Measurements from ENCODE around the gene MTOR.
"Not testable (repeated sequence)": the region's sequence is repeated elsewhere in the genome, so short reads cannot be mapped to it uniquely, and the experiment has no call there.

The MTOR gene

GRCh38 chr1:11144570-11145256, 117.6 kb downstream of the MTOR start:
- no peak for DNase-seq

DNA sequence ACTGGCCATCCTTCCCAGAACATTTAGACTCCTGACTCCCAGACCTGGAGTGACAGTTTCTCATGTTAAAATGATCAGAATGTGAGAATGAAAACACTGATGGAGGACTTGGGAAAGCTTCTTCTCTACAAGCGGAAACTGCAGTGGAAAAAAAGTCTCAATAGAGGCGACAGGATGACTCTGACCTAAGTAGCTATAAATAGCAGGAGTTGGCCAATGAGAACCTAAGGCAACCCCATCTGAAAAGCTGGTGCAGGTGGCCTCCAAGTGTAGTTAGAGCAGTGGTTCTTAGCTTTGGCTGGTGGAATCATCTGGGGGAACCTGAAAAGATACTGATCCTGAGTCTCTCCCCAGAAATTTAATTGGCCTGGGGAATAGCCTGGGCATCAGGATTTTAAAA, 118.4 kb downstream of the MTOR start:
- no peak for DNase-seq

DNA sequence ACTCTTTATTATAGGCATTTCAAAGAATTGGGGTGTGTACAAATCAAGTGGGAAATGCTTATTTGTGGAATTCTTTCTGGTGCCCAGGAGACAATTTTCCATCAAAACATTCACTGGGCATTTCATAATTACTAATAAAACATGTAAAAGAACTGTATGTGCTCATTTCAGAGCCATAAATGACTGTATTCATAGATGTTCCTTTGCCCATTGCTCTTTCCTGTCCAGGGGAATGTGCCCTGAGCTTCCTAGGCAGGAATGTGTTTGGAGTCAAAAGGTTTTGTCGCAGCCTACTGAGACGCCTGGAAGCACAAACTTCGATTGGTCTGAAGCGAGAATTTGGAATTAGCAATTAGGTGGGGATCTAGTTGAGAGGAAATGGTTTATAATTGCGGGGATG, 119.0 kb downstream of the MTOR start:
- DNase-seq: no peak

GRCh38 chr1:11142618-11143391, 119.5 kb downstream of the MTOR start:
- DNase-seq: no peak

GRCh38 chr1:11138952-11139351, 123.4 kb downstream of the MTOR start:
- no peak for DNase-seq

GRCh38 chr1:11138029-11138428, 124.3 kb downstream of the MTOR start:
- DNase-seq: no peak

GRCh38 chr1:11134898-11135266, 127.5 kb downstream of the MTOR start:
- DNase-seq: no peak

DNA sequence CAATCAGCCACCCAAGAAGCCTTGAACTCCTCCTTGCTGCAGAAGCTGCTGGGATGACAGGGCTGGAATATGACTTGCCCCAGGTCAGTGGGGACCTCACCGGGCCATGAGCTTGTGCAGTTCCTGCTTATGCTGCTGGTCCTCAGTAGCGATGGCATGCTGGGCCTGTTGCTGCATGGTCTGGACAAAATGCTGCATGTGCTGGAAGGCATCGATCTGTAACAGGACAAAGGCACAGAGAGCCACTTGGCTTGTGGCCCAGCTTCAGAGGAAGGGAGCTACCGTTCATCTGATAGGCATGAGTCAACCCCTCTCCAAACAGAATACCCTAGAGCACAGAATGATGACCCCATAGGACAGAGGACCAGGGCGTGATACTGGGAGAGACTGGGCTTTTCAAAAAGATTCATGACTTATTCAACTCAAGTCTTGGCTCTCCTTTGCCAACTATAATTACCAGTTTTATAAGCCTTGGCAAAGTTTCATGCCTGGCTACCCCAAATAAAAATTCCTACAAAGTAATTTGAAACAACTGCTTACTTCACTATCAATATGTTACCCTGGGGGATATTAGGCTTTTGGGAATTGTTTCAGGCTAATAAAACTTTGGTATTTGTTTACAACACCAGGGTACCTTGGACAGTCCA, 128.0 kb downstream of the MTOR start:
- no peak for DNase-seq

GRCh38 chr1:11132563-11133293, 129.6 kb downstream of the MTOR start:
- no peak for DNase-seq

DNA sequence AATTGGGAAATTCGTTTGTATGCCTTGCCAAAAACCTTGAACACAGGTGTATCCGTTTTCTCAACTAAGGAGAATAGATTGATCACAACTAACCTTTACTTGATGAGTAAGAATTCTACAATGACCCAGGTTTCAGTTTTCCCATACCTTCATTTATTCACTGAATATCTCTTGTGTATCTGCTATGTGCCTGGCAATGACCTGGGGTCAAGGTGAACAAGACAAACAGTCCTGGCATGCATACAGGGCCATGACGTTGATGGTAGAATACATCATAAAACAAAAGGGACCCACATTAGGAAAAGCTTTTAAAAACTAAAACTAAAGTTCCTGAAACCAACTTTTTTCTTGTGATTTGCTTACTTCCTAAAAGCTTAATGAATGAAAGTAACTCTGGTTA, 130.5 kb downstream of the MTOR start:
- no peak for DNase-seq

GRCh38 chr1:11130406-11130805, 131.9 kb downstream of the MTOR start:
- DNase-seq: no peak

DNA sequence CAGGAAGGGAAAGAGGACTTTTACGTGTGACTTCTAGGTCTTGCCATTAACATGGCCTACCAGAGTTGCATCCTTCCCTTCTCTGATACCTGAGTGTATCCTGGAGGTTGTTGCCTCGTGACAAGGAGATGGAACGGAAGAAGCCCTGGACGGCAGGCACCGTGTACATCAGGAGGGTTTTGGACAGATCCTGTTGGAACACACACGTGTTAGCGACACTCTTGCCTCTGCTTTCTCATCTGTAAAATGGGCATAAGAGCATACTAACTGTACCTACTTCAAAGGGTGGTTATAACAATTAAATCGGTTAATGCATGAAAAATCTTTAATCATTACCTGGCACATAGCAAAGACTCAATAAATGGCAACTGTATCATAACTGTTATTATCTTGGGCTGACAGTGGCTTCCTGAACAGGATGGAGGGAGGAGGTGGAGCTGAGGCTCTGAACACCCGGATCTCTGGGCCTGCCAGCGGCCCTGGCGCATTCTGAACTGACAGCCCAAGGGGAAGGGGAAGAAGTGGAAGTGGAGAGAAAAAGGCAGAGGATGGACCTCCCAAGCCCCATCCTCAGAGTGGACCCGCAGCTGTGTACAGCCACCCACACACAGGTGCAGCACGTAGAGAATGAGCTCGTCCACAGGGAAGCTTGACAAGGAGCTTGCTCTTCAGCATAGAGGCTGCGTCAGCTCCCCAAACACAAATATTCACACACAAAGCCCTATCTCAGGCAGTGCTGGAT, 132.5 kb downstream of the MTOR start:
- no peak for DNase-seq

GRCh38 chr1:11126569-11126968, 135.8 kb downstream of the MTOR start:
- no peak for DNase-seq

GRCh38 chr1:11125931-11126330, 136.4 kb downstream of the MTOR start:
- no peak for DNase-seq

DNA sequence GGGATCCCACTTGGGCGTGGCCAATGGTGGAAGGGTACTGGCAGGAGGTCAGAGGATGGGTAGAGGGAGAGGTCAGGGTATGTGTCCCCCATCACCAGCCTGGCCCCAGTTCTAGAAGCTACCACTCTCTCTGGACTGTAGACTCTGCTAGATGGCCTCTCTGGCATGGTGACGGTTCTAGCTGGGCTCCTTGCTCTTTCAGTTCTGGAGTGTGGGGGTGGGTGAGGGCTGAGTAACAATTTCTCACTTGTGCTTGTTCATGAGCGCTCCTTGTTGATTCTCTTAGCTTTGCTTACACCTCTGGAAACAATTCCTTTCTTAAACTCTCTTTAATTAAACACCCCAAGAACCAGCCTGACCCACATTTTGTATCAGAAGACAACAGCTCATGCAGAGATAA, 137.4 kb downstream of the MTOR start:
- DNase-seq: no peak

DNA sequence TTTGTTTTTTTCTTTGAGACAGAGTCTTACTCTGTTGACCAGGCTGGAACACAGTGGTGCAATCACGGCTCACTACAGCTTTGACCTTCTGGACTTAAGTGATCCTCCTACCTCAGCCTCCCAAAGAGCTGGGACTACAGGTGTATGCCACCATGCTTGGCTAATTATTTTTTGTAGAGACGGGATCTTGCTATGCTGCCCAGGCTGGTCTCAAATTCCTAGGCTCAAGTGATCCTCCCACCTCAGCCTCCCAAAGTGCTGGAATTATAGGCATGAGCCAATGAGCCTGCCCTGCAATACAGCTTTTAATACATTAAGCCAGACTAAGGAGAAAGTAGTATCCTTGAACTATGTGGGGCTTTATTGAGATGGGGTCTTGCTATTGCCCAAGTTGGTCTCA, 146.0 kb downstream of the MTOR start:
- no peak for DNase-seq

DNA sequence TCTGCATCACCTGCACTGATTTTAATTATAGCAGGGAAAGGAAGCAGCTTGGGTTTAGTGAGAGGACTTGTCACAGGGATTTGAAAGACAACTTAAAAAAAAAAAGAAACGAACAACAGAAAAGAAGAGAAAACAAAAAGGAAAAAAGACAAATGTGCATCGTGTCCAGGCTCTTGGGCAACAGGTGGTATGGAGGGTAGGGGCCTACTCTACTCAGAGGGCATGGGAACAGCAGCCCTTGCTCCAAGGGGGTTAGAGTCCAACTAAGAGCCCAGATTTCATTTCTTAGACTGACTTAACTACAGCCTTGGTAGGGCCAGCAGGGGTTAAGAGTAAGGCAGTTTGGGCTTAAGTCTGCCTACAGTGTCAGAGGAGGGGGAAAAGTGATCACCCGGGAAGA, 147.4 kb downstream of the MTOR start:
- no peak for DNase-seq

DNA sequence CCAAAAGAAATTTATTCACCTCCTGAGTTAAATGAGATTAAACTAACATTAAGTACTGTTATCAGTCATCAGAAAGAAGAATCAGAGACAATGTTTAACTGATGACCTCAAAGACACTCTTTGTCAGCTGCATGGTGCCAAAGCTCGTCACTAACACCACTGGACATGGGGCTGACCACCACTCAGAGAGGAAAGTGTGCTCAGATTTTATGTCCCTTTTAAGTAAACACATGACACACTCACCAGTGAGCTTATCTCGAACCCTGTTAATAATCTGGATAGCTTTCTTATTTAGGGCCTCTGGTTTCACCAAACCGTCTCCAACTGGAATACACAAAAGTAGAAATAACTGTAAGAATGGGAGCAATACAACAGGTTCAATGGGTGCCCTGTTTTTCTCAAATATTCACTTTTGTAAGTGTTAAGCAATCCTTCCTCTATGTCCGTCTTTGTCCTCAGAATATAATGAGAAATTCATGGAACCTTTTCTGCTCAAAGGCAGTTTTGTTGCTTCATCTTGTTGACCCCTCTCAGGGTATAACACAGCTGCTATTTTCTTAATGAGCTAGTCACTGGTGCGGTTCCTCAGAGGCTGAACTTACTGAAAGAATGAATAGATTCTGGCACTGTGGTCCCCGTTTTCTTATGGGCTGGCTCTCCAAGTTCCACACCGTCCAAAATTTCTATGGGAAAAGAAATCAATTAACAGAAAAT, 153.1 kb downstream of the MTOR start:
- no peak for DNase-seq

GRCh38 chr1:11107599-11107998, 154.8 kb downstream of the MTOR start:
- DNase-seq: no peak

- no peak for DNase-seq
These were observed 156.8 kb downstream of the MTOR start for GRCh38 chr1:11105586-11105985.

DNA sequence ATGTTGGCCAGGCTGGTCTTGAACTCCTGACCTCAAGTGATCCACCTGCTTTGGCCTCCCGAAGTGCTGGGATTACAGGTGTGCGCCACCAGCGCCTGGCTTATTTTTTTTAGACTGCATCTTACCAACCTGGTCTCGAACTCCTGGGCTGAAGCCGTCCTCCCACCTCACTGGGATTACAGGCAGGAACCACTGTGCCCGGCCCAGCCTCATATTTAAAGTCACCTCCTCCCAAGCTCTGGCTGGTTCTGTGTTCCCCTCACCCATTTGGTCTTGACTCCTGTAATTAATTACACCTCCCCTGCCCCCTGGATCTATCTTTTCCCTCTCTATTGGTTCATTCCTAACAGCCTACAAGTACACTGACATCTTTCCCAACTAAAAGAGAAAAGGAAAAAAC, 161.0 kb downstream of the MTOR start:
- DNase-seq: no peak

DNA sequence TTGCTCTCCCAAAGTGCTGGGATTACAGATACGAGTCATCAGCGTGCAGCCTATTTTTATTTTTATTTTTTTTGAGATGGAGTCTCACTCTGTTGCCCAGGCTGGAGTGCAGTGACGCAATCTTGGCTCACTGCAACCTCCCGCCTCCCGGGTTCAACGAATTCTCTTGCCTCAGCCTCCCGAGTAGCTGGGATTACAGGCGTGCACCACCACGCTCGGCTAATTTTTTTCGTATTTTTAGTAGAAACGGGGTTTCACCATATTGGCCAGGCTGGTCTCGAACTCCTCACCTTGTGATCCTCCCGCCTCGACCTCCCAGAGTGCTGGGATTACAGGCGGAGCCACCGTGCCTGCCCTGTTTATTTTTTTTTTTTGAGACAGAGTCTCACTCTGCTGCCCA, 161.5 kb downstream of the MTOR start:
- DNase-seq: not testable (repeated sequence)

Data from activated CD4-positive, alpha-beta T cell treated with anti-CD3 and anti-CD28 coated beads for 1 hour (primary cell).